ENCODE measurements around the gene MMAB.

The MMAB gene

DNA sequence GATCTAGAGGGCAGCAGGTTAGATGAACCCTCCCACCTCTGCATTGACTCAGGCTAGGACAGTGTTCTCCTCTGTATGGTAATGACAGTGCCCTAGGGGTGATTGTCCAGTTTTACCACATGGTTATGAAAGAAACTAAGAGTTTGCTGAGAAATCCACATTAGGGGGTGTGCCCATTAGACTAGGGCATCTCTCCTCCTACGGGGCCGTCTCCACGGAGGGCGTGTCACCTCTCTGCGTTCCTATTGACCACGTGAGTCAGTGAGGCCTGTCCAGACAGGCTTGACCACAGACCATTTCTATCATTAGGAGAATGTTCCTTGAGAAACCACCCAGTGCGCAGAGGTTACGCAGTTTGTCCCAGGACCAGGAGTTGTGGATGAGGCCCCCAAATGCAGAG lies 8.6 kb upstream of the MMAB start:
- no peak for DNase-seq

- no peak for DNase-seq
Measured at GRCh38 chr12:109581334-109581691, 8.0 kb upstream of the MMAB start.

DNA sequence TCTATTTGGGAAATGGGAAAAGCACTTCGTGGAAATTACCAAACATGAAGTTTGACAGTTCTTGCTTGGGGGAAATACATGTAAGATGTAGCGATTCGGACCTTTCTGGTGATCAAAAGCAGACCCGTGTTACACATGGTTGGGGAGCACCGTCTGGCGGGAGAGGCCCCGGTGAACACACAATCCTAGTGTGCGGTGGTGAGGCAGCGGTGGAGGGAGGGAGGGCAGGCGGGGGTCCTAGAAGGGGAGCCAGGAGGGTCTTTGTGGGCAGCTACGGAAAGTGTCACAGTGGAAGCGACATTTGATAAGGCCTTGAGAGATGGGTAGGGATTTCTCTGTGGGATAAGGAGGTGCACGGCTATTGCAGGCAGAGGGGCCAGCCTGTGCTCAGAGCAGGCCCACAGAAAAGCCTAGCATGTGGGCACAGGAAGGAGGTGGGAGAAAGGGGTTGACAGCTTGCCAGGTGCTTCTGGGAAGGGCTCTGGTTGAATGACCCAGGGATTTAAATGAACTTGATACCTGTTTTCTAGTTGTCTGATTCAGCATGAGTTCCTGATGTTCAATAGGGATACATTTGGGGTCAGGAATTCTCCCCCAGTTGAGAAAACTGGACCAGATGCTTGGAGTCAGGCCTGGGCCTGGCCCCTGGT lies 7.5 kb upstream of the MMAB start:
- DNase-seq = no peak

DNA sequence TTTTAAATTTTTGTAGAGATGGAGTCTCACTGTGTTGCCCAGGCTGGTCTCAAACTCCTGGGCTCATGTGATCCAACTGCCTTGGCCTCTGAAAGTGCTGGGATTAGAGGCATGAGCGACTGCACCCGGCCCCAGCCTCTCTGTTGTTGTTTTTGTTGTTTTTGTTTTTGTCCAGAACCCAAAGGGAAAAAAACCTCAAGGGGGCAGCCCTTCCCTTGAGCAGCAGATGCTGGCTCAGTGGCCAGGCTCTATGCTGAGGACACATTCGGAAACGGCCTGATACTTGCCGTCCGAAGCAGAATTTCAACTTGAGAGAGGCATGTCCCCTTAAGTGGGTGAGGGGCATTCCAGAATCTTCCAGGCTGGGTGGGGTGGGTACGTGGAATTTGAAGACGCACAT lies 7.0 kb upstream of the MMAB start:
- no peak for DNase-seq

DNA sequence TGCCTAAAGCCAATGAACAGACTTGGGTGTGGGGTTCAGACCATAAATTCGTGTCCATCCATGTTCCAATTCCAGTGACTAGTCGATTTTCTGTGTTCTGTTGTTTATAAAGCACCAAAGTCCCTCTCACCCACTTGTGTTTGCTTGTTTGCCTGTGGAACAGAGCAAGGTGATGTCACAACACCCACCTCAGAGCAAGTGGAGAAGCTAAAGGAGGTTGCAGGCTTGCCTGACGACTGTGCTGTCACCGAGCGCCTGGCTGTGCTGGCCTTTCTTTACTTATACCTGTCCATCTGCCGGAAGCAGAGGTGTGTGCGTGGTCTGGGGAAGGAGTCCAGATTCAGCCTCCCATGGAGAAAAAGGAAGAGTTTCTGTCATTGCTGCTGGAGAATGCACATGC lies 6.3 kb upstream of the MMAB start:
- DNase-seq = no peak

DNA sequence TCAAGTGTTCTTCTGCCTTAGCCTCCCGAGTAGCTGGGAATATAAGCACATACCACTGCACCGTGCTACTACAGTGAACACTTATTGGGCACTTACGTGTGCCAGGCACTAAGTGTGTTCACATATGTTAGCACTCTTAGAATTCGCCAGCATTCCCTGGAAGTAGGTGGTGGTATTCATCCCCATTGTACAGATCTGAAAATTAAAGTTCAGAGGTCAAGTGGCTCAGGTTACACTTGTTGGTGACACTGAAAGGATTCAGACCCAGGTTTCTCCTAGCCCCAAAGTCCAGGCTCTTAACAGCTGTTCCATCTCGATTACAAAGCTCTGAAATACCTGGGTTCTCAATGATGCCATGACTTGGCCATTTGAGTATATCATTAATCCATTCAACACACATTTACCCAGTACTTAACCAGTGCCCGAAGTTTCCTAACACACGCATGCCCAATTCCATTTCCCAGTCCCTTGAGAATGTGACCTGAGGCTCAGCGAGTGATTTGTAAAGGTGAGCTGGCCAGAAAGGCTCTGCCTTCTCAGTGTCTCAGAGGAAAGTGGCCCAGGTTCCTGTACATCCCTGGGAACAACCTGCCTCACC lies 5.1 kb upstream of the MMAB start:
- DNase-seq = no peak

GRCh38 chr12:109577311-109577710 lies 4.0 kb upstream of the MMAB start:
- DNase-seq = no peak

DNA sequence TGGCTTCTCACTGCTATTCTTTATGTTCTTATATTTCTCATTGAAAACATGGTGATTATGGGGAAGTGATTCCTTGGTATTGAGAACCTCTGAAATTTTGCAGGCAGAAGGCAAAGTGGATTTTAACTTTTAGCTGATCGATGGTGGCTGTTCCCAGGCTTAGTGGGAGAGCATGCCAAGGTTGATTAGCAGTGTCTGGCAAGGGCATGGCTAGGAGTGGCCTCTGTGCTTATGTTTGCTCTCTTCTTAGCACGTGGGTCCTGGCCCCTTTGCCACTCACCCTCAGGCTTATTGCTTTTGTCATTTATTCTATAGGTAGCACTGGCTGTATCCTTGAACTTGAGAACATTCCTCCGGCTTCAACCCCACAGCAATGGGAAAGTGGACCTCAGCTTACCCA lies 2.4 kb upstream of the MMAB start:
- DNase-seq = no peak

GRCh38 chr12:109573914-109574244 lies 575 bp upstream of the MMAB start:
- DNase-seq = no peak

GRCh38 chr12:109572506-109572845 lies 828 bp downstream of the MMAB start:
- no peak for DNase-seq

- DNase-seq = no peak
Measured at GRCh38 chr12:109571773-109572505, 1.4 kb downstream of the MMAB start.

DNA sequence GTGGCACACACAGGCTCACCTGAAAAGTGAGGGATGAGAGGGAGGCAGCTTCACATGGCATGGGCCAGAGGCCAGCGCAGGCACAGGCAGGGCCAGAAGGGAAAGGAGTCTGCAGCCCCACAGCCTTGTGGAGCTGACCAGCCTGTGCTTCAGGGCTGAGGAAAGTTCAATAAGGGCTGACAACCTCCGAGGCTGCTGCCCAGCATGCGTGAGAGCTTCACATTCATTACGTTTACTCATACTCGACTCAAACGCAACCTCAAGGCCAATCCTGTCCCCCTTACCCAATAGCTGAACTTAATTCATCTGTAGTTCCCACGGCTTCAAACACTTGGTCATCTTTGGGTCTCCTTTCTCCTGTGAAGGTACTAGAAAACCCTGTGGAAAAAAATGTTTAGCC lies 4.8 kb downstream of the MMAB start:
- no peak for DNase-seq

DNA sequence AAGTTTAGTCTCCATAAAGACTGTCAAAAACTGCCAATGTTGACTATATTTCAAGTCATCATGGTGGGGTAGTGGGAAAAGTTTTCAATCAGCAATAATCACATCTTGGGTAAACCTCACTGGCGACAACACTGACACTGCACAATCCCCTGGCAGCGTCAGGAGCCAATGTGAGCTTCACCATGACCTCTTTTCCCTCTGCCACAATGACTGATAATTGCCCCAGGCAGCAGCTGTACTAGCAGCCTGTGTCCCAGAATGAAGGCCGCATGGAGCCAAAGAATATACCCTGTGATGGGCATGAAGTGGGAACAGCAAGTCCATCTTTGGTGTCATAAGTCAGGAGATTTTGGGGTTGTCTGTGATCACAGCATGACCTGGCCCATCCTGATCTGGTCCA lies 5.3 kb downstream of the MMAB start:
- no peak for DNase-seq

DNA sequence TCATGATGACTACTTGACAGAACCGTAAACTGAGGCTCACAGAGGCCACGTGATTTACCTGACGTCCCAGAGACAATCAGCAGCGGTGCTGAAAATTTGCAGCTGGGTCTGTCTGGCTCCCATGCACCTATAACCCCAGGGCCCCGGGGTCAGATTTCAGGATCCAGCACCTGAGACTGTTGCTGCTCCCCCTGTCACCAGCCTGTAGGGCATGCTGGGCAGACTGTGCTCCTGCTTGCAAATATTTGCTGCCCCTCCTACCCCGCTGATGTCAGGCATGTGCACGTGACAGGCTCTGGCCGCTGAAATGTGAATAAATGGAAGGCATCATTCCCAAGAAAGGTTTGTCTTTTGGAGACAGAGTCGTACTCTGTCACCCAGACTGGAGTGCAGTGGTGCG lies 6.0 kb downstream of the MMAB start:
- no peak for DNase-seq

DNA sequence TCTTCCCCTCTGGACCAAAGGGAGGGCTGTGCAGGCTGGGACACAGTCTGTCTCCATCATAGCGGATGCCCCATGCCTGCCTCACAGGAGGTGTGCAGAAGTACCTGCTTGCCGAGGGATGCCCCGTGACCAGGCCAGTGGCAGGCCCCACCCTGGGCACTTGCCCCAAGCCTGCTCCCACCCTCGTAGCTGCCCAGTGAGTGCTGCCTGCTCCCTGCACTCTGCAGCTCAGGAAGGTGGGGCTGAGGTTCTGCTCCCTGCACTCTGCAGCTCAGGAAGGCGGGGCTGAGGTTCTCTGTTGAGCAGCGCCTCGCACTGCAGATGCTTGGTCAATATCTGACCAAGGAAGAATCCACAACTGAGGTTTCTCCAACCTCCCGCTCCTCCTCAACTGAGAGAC lies 6.9 kb downstream of the MMAB start:
- DNase-seq = no peak

DNA sequence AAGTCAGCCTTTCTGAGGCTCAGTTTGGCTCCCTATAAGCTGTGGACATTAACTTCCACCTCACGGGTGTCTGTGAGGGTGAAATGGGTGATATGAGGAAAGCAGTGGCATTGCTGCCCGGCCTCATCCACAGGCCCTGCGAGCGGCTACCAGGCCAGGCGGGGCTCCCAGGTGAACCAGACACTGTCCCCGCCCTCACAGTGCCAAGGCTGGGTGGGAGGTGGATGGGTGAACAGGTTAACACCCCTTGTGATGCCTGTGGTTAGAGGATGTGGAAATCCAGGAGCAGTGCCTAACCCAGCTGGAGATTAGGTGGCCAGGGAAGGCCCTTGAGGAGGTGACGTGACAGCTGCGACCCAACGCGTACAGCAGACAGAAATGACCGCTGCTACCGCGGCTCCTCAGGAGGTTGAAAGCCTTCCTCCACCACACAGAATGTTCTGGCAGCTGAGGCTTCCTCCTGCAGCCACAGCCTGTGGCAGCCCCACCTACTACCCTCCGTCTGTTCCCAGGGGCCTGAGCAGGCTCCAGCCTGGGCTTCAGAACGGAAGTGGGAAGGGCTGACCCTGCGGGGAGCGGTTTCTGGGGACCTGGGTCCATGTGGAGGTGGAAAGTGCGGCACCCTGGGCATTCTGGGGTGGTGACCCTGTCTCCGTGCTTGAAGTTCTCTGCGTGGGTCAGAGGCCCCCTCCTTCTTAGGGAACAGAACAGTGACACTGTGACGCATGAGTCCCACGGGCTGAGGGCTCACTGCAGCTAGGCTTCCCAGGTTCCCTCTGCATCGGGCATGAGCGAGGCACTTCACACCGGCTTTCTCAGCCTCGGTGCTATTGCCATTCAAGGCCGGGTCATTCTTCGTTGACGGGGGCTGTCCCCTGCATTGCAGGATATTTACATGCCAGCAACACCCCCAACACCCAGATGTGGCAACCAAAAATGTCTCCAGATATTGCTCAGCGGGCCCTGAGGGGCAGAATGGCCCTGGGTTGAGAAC lies 9.7 kb downstream of the MMAB start:
- no peak for DNase-seq

DNA sequence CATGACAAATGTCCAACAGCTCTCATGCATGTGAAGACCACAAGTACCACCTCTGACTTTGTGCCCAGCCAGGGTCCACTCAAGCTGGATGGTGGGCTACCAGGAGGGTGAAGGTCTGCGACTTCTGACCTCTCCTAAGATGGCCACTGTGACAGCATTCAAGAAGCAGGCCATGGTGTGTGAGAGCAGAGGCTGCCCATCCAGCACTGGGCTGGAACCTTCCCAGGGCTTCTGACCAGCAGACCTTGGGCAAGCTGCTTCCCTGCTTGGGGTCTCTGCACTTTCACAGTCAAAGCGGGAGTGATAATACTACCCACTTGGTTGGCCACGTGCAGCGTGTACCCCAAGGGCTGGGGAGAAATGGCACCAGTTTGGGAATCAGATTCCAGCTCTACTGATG lies 10.4 kb downstream of the MMAB start:
- DNase-seq = no peak

GRCh38 chr12:109561711-109562030 lies 11.6 kb downstream of the MMAB start:
- DNase-seq = no peak

DNA sequence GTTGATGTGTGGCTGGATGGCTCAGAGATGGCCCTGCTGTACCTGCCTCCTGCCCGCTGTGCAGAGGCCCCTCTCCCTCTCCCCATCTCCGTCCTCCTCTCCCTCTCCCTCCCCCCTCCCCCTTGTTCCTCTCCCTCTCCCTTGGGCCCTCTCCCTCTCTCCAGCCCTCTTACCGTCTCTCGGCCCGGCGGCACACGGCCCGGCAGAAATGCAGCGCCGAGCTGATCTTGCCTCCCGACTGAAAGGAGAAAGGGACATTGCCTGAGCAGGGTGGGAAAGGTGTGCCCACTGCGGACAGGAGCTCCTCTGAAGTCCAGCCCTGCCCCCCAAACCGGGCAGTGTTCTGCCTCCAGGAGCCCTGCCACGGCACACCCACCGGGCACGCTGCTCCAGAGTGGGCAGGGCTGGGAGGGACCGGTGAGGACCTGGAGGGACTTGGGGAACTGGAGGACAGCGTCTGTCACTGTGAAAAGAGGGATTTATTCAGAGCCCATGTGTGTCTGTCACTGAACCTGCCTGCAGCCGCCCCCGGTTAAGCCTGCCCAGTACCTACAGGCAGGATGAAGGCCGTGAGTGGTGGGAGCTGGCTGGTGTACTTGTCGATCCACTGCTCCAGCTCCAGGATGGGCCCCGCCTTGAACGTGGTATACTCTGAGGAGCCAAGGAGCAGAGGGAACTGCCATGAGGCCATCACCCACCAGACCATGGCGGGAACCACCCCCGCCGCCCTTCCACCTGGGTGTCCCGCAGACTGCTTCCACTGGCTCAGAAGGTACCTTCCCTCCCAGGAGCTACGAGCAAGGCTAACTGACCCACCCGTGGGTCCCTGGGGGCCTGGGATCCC lies 12.2 kb downstream of the MMAB start:
- no peak for DNase-seq

DNA sequence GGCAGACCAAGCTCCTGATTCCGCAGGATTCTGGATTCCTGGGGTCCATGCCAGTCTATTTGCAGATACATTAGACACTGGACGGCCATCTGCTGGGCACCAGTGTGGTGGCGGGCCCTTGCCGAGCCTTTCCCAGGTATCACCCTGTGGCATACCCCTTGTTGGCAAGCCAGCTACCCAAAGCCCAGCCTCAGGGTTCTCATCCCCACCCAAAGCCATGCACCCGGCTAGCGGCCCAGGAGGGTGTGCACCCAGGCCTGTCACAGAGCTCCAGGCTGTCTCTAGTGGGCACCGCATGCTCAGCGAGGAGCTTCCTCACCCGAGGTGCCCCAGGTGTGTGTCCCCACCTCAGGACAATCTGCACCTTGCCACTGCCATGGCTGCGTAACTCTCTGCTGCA lies 13.7 kb downstream of the MMAB start:
- DNase-seq = no peak

GRCh38 chr12:109559200-109559505 lies 14.2 kb downstream of the MMAB start:
- no peak for DNase-seq

DNA sequence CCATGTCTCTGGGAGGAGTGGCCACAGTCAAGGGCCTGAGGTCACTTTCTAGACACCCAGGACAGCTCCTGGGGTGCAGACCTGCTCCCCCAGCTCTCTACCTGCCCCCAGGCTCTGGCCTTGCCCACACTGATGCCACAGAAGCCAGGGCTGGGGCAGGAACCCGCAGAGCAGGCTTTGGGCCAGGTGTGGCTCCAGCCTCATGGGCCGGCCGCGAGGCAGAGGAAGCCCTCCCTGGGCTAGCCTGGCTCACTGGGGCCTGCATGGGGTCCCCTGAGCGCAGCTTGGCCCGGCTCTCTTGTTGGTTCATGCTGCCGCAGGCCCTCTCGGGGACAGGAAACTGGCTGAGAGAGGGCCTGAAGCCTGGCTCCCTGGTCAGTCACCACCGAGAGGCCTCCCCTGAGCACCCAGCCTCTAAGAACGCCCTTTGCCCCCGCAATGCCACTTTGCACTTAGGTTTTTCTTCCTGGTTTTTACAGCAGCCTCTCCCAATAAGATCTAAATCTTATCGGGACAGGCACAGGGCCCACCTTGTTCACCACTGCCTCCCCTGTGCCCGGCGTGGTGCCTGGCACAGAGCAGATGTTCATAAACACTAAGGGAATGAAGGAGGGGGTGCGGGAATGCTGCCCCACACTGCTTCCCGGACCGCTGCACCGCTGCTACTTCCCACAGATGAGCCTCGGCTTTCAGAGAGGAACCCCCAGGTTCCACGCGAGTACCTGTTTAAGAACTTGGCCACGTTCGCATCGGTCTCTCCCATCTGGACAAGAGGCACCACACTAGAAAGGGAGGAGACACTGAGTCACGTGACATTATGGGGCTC lies 14.7 kb downstream of the MMAB start:
- no peak for DNase-seq
